Right lobe of liver (tissue), 4 donors: ENCODE measurements around the gene DDX25.

ENCODE experiments used
- CTCF ChIP-seq, 4 donors: fragments of 200-600 bp in 3 of 4; fragments of 450-650 bp in 1 of 4; IDR thresholded peaks; one replicate each; pipeline versions ENCODE4 v1.5.1 to v1.8.0; 2016 to 2022; ENCODE audit warnings: antibody characterized with exemption in 4 of 4, mild to moderate bottlenecking in 2 of 4
- POLR2A ChIP-seq: fragments of 450-650 bp; IDR thresholded peaks from one replicate; pipeline ENCODE4 v1.6.1; 2017; ENCODE audit warnings: antibody characterized with exemption, mild to moderate bottlenecking
- donor health status: DM: no; HTN: no; CAD: no.
- donor health status: DM: no; HTN: no; CAD: no.
- donor health status: DM: no; HTN: yes; CAD: no.

GRCh38 chr11:125941267-125941618, 36.9 kb downstream of the DDX25 start:
- TF ChIP-seq POLR2A, result no peak
- no peak for TF ChIP-seq CTCF (IDR thresholded peaks at IDR 0.05)
